Measurements from ENCODE around the gene VGLL4. TPM values are rescaled to one million over a fixed set of nuclear protein-coding genes. Genes with fewer than 3 reads are reported as not detected.
A peak's percentile ranks its signal among the peaks of the same experiment; 100 is the strongest.

VGLL4 gene
- polyA plus RNA-seq, 1 donor from 2014 or later = 113 TPM

DNA sequence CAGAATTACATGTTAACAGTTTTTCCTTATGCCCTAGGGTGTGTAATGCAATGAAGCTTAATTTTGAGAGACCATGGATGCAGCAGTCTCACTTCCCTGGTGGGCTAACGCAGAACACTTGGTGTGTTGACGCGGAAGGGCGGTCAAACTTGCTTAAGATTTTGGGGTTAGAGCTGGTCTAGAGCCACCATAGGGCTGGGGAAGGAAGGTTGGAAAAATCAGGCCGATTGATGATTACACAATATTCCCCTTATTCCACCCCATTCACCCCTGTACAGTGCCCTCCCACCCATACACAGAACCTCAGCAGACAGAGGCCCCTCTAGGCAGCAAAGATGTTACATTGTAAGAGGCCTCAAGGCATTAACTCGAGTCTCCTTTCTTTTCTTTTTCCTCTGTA, 24.3 kb downstream of the VGLL4 start:
- H3K4me2 ChIP-seq (ENCODE audit: low read length) = peak overlapping the region; percentile 14

DNA sequence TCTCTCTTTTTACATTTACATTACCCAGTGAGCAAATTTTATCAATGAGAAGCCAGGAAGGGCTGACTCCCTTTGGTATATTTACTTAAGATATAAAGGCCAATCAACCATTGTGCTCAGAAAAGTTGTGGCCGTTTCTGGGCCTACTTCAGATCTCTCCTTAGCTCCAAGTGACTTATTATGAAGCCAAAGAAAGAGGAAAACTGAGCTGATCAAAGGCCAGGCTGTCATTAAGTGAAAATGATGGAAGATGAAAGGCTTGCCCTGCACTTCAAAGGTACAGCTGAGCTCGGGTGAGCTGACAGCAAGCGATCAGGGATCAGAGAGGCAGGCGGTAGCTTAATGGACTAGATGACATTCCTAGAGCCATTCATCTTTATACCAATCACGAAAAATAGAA, 24.8 kb downstream of the VGLL4 start:
- Histone ChIP-seq H3K27ac (ENCODE audit: low read length) (peak overlapping the region; percentile 71), H3K36me3 (ENCODE audit: insufficient read depth, low read length) (no peaks in the 10 kb centered on the region), H3F3A (ENCODE audit: insufficient read depth, low read length, poor library complexity, severe bottlenecking) (no peaks in the 10 kb centered on the region), H3K4me2 (ENCODE audit: low read length) (peak overlapping the region; percentile 14), H3K4me3 (ENCODE audit: low read length) (peak overlapping the region; percentile 36), H2AFZ (ENCODE audit: low read depth, low read length) (no peak overlapping the region), H3K9me3 (ENCODE audit: low read length) (no peaks in the 10 kb centered on the region), H3K27me3 (ENCODE audit: insufficient read depth, low read depth, low read length) (no peaks in the 10 kb centered on the region), H3K9ac (ENCODE audit: low read length) (no peak overlapping the region), H4K20me1 (ENCODE audit: insufficient read depth) (no peaks in the 10 kb centered on the region), H3K79me2 (replicated peaks; ENCODE audit: insufficient read depth, low read length) (peaks cover 69% of the 10 kb centered on the region), H3K9me2 (ENCODE audit: insufficient read depth, low read length) (no peaks in the 10 kb centered on the region)
- TF ChIP-seq SMC3 (conservative IDR thresholded peaks at IDR 0.05; ENCODE audit: poor library complexity) (no peak), RAD21 (conservative IDR thresholded peaks at IDR 0.05) (no peak), TAF1 (IDR thresholded peaks at IDR 0.05; ENCODE audit: low read depth) (no peak), EZH2 (IDR thresholded peaks at IDR 0.05; ENCODE audit: borderline replicate concordance, insufficient read depth, low read length, poor library complexity, severe bottlenecking) (no peak), POLR2AphosphoS5 (IDR thresholded peaks at IDR 0.05) (peak; percentile 73), EP300 (conservative IDR thresholded peaks at IDR 0.05; ENCODE audit: poor library complexity, severe bottlenecking) (peak; percentile 86), MXI1 (conservative IDR thresholded peaks at IDR 0.05; ENCODE audit: poor library complexity, severe bottlenecking) (no peak)
- TF ChIP-seq, protein P1, sequence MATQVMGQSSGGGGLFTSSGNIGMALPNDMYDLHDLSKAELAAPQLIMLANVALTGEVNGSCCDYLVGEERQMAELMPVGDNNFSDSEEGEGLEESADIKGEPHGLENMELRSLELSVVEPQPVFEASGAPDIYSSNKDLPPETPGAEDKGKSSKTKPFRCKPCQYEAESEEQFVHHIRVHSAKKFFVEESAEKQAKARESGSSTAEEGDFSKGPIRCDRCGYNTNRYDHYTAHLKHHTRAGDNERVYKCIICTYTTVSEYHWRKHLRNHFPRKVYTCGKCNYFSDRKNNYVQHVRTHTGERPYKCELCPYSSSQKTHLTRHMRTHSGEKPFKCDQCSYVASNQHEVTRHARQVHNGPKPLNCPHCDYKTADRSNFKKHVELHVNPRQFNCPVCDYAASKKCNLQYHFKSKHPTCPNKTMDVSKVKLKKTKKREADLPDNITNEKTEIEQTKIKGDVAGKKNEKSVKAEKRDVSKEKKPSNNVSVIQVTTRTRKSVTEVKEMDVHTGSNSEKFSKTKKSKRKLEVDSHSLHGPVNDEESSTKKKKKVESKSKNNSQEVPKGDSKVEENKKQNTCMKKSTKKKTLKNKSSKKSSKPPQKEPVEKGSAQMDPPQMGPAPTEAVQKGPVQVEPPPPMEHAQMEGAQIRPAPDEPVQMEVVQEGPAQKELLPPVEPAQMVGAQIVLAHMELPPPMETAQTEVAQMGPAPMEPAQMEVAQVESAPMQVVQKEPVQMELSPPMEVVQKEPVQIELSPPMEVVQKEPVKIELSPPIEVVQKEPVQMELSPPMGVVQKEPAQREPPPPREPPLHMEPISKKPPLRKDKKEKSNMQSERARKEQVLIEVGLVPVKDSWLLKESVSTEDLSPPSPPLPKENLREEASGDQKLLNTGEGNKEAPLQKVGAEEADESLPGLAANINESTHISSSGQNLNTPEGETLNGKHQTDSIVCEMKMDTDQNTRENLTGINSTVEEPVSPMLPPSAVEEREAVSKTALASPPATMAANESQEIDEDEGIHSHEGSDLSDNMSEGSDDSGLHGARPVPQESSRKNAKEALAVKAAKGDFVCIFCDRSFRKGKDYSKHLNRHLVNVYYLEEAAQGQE (IDR thresholded peaks at IDR 0.05; ENCODE audit: borderline replicate concordance) = peak; percentile 40
- TF ChIP-seq, protein P2, sequence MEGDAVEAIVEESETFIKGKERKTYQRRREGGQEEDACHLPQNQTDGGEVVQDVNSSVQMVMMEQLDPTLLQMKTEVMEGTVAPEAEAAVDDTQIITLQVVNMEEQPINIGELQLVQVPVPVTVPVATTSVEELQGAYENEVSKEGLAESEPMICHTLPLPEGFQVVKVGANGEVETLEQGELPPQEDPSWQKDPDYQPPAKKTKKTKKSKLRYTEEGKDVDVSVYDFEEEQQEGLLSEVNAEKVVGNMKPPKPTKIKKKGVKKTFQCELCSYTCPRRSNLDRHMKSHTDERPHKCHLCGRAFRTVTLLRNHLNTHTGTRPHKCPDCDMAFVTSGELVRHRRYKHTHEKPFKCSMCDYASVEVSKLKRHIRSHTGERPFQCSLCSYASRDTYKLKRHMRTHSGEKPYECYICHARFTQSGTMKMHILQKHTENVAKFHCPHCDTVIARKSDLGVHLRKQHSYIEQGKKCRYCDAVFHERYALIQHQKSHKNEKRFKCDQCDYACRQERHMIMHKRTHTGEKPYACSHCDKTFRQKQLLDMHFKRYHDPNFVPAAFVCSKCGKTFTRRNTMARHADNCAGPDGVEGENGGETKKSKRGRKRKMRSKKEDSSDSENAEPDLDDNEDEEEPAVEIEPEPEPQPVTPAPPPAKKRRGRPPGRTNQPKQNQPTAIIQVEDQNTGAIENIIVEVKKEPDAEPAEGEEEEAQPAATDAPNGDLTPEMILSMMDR (IDR thresholded peaks at IDR 0.05; ENCODE audit: poor library complexity, severe bottlenecking) = no peak

More for the DNA sequence above, 24.3 kb downstream of the VGLL4 start:
- no peak for TF ChIP-seq MXI1 (conservative IDR thresholded peaks at IDR 0.05; ENCODE audit: poor library complexity, severe bottlenecking)
- TF ChIP-seq, protein P2 (IDR thresholded peaks at IDR 0.05; ENCODE audit: poor library complexity, severe bottlenecking) = no peak
- TF ChIP-seq EZH2 (IDR thresholded peaks at IDR 0.05; ENCODE audit: borderline replicate concordance, insufficient read depth, low read length, poor library complexity, severe bottlenecking) = no peak
- no peak for TF ChIP-seq RAD21 (conservative IDR thresholded peaks at IDR 0.05)
- TF ChIP-seq, protein P1 (IDR thresholded peaks at IDR 0.05; ENCODE audit: borderline replicate concordance) = no peak
- TF ChIP-seq EP300 (conservative IDR thresholded peaks at IDR 0.05; ENCODE audit: poor library complexity, severe bottlenecking) = no peak
- TF ChIP-seq SMC3 (conservative IDR thresholded peaks at IDR 0.05; ENCODE audit: poor library complexity) = no peak
- no peak for TF ChIP-seq TAF1 (IDR thresholded peaks at IDR 0.05; ENCODE audit: low read depth)
- no peak for TF ChIP-seq POLR2AphosphoS5 (IDR thresholded peaks at IDR 0.05)
- Histone ChIP-seq H3K9me3 (ENCODE audit: low read length) (no peaks in the 10 kb centered on the region), H3K4me3 (ENCODE audit: low read length) (peak overlapping the region; percentile 36), H3K9me2 (ENCODE audit: insufficient read depth, low read length) (no peaks in the 10 kb centered on the region), H2AFZ (ENCODE audit: low read depth, low read length) (no peak overlapping the region), H3K79me2 (replicated peaks; ENCODE audit: insufficient read depth, low read length) (peaks cover 73% of the 10 kb centered on the region), H4K20me1 (ENCODE audit: insufficient read depth) (no peaks in the 10 kb centered on the region), H3F3A (ENCODE audit: insufficient read depth, low read length, poor library complexity, severe bottlenecking) (no peaks in the 10 kb centered on the region), H3K9ac (ENCODE audit: low read length) (no peak overlapping the region), H3K27me3 (ENCODE audit: insufficient read depth, low read depth, low read length) (no peaks in the 10 kb centered on the region), H3K36me3 (ENCODE audit: insufficient read depth, low read length) (no peaks in the 10 kb centered on the region), H3K27ac (ENCODE audit: low read length) (peak overlapping the region; percentile 71)
